RPMI8226 (cell line): Measurements from ENCODE around the gene TNPO1.
"Not testable (repeated sequence)": the region's sequence is repeated elsewhere in the genome, so short reads cannot be mapped to it uniquely, and the experiment has no call there.

Experiments
- DNase-seq: peaks from one replicate; pipeline ENCODE4 v3.0.0-alpha.2; 2015

TNPO1 gene

GRCh38 chr5:72855821-72856220 is 39.4 kb downstream of the TNPO1 start:
- no peak for DNase-seq

GRCh38 chr5:72857396-72857795 is 40.9 kb downstream of the TNPO1 start:
- no peak for DNase-seq

GRCh38 chr5:72859127-72859526 is 42.7 kb downstream of the TNPO1 start:
- no peak for DNase-seq

GRCh38 chr5:72860499-72860898 is 44.0 kb downstream of the TNPO1 start:
- DNase-seq: no peak

GRCh38 chr5:72871366-72872024 is 55.0 kb downstream of the TNPO1 start:
- DNase-seq: no peak

GRCh38 chr5:72878854-72879253 is 62.4 kb downstream of the TNPO1 start:
- no peak for DNase-seq

- DNase-seq: no peak
These were observed 66.5 kb downstream of the TNPO1 start for GRCh38 chr5:72882989-72883388.

GRCh38 chr5:72883850-72884249 is 67.4 kb downstream of the TNPO1 start:
- no peak for DNase-seq

- DNase-seq: no peak
These were observed 68.4 kb downstream of the TNPO1 start for GRCh38 chr5:72884892-72885291.

- no peak for DNase-seq
These were observed 69.4 kb downstream of the TNPO1 start for GRCh38 chr5:72885824-72886223.

- no peak for DNase-seq
These were observed 72.1 kb downstream of the TNPO1 start for GRCh38 chr5:72888595-72888994.

GRCh38 chr5:72889324-72889723 is 72.9 kb downstream of the TNPO1 start:
- no peak for DNase-seq

GRCh38 chr5:72892846-72893245 is 76.4 kb downstream of the TNPO1 start:
- no peak for DNase-seq

GRCh38 chr5:72895758-72896157 is 79.3 kb downstream of the TNPO1 start:
- no peak for DNase-seq

- DNase-seq: no peak
These were observed 90.3 kb downstream of the TNPO1 start for GRCh38 chr5:72906806-72907205.

- no peak for DNase-seq
These were observed 92.2 kb downstream of the TNPO1 start for GRCh38 chr5:72908664-72909063.

- no peak for DNase-seq
These were observed 100.9 kb downstream of the TNPO1 start for GRCh38 chr5:72917371-72917776.

GRCh38 chr5:72920690-72921502 is 104.4 kb downstream of the TNPO1 start:
- peak; percentile 18 for DNase-seq

- no peak for DNase-seq
These were observed 105.4 kb downstream of the TNPO1 start for GRCh38 chr5:72921886-72922285.

GRCh38 chr5:72922422-72922821 is 106.0 kb downstream of the TNPO1 start:
- DNase-seq: no peak

GRCh38 chr5:72925336-72926010 is 109.0 kb downstream of the TNPO1 start:
- DNase-seq: no peak

GRCh38 chr5:72932686-72933085 is 116.2 kb downstream of the TNPO1 start:
- DNase-seq: not testable (repeated sequence)

- DNase-seq: not testable (repeated sequence)
These were observed 118.7 kb downstream of the TNPO1 start for GRCh38 chr5:72934953-72935725.
